SH-SY5Y (cell line): Measurements from ENCODE around the gene RNLS.

Source experiments
- GATA2 ChIP-seq: IDR thresholded peaks from 2 replicates; pipeline ENCODE4 v1.6.1; 2011; ENCODE audit warnings: mild to moderate bottlenecking, low read depth, low read length
- GATA3 ChIP-seq: IDR thresholded peaks from 2 replicates; pipeline ENCODE4 v1.6.1; 2011; ENCODE audit warnings: low read depth, mild to moderate bottlenecking, low read length, moderate library complexity

The RNLS gene

DNA sequence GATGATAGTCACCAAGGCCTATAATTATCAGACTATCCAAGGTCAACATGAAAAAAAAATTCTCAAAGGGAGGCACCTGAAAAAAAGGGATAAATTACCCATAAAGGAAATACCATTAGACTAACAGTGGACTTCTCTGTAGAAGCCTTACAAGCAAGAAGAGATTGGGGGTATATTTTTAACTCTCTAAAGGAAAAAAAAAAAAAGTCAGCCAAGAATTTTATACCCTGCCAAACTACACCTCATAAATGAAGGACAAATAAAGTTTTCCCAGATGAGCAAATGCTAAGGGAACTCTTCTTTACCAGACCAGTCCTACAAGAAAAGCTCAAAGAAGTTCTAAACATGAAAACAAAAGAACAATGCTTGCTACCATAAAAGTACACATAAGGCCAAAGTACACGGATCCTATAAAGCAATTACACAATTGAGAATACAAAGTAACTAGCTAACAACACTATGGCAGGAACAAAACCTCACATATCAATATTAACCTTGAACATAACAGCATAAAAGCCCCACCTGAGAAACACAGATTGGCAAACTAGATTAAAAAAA is 263.1 kb downstream of the RNLS start:
- no peak for TF ChIP-seq GATA3
- TF ChIP-seq GATA2, result no peak

DNA sequence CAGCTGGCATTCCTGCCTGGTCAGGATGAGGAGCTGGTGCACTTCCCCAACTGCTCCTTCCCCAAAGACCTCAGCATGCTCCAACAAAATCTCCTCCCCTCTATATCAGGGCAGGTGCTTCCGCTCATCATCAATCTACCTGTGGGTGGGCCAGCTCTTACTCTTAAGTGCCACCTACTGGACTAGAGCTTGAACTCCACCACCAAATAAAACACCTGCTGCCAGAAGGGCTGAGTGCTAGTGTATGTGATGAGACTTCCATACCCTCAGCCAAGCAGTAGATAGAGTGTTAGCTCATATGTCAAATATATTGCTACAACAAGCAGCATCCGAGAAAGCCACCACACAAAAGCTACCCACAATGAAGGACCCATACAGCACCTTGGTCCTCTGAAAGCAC is 264.3 kb downstream of the RNLS start:
- TF ChIP-seq GATA3, result no peak
- TF ChIP-seq GATA2, result no peak

DNA sequence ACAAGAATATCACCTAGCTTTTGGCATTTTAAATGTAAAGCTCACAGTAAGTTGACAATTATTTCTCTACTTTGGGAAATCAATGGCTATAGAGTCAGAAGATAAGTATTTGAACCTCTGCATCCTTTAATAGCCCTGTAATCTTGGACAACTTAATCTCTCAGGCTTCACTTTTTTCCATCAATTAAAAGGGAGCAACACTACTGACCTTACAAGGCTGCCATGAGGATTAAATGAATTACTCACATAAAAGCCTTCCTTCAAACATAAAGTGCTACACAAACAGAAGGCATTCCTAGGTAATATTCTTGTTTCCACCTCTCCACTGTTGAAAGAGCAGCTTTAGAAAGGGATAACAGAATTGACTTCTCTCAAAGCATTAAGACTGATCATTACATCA is 266.0 kb downstream of the RNLS start:
- no peak for TF ChIP-seq GATA3
- no peak for TF ChIP-seq GATA2

DNA sequence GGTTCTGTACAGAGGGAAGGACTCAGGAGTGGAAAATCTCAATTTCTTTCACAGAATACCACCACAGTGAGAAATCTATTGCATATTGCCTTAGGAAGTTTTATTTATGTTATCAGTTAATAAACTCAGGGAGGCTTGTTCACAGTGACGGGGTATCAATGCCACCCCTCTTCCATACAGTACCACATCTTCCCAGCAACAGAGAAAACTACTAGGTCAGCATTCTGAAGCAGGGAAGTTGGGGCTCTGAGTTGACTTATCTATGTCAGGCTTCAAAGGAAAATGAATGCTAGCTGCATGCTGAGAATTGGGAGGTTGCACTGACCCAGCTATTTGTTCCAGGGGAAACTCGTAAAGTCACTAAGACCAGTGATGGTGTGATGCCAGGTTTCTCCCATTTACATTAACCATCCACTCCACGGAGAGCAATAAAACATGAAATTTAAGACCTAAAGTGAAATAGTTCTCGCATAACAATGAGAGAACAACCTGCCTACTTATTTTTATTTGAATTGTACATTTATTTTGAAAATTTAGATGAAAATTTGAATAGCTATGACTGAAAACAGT is 266.7 kb downstream of the RNLS start:
- TF ChIP-seq GATA3 (no peak), GATA2 (no peak)

DNA sequence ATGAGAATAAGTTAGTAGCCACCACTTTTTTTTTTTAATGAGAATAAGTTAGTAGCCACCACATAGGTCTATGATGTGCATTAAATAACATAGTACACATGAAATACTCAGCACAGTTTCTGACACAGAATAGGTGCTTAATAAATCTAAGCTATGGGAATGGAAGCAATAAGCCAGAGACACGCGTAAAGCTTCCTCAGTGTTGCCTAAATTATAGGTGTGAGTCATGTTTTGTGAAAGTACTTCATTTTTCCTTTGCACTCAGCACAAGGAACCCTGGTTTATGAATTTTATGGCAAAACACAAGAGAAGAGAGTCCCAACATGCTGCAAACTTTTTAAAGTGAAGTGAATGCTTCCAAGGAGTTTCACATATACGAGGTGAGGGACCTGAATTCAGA is 267.4 kb downstream of the RNLS start:
- TF ChIP-seq GATA3, result no peak
- TF ChIP-seq GATA2, result no peak

DNA sequence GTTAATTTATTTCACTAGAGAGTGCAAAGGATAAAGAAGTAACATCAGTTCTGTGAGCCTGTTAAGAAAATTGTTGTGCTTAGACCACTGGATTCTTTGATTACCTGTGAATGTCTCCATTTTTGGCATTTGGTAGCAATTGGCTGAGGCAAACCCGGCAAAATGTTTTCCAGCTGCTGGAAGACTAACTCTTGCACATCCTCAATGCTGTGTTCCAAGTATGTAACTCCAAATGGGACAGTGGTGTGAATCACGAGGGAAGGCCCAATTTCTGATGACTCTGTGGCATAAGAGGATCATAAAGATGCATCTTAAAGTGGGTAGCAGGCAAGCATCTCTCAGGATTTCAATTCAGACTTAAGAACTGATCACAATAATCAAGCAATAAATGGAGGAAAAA is 268.8 kb downstream of the RNLS start:
- no peak for TF ChIP-seq GATA2
- TF ChIP-seq GATA3, result no peak

DNA sequence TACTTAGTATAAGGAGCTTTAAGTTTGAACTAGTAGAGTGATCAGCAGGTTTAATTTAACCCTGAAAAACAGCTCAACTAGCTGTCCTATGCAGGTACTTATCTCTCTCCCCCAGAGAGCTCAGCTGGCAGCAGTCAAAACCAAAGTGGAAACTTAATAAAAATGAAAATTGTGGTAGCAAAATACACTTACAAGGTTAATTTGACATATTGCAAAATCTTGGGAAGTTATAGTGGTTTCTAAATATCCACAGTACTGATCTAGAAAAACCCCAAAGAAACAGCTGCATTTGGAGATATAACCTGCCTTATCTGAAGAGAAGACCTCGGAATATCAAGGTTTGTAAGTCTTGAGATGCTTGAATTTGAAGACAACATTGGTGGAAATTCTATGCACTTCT is 269.2 kb downstream of the RNLS start:
- TF ChIP-seq GATA3, result no peak
- no peak for TF ChIP-seq GATA2

DNA sequence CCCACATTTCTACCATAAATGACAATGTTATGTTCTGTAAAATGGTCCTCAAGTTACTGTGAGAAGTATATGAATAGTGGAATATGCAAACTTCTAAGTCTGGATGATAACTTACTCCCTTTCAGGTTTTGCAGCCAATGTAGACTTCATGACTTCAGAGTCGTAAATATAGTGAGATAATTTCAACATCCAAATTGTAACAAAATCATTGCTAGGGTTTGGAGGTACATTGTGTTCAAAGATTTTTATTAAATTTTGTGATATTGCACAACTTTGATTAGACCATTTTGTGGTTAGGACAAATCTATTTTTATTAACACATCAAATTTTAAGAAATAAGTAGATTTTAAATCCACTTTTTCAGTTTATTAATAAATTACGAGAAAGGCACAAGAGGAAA is 270.3 kb downstream of the RNLS start:
- TF ChIP-seq GATA2, result no peak
- TF ChIP-seq GATA3, result no peak

DNA sequence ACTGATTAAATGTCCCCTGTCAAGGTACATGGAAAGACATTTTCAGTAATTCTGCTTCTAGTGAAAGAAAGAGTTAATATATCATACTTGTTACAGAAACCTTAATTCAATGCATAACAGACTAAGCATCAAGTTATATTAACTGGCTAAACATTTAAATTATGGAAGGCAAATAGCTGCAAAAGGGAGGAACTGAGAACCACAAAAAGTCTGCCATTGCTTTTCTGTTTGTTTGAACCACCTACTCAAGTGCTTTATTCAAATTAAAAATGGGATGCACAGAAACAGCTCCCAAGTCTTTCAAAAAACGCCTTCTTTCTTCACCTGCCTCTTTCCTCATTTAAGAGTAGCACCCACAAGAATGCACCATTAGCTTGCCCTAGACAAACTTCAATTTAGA is 271.9 kb downstream of the RNLS start:
- TF ChIP-seq GATA2 (no peak), GATA3 (no peak)

DNA sequence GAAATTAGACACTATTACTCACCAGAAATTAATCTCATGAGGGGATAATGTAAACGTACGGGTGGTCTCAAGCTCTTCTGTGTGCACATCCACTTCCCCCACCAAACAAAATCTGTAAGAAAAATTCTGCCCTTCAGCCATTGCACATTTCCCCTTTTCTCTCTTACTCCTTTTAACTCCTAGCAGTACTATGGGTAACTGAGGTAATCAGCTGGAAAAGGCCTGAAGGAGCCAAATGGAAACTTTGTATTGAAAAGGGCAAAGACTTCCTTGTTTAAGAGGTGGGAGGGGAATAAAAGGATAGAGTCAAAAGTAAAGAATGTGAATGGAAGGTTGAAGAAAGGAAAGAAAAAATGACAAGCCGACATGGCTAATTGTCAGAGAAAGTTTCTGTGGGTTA is 273.8 kb downstream of the RNLS start:
- TF ChIP-seq GATA3 (no peak), GATA2 (no peak)

DNA sequence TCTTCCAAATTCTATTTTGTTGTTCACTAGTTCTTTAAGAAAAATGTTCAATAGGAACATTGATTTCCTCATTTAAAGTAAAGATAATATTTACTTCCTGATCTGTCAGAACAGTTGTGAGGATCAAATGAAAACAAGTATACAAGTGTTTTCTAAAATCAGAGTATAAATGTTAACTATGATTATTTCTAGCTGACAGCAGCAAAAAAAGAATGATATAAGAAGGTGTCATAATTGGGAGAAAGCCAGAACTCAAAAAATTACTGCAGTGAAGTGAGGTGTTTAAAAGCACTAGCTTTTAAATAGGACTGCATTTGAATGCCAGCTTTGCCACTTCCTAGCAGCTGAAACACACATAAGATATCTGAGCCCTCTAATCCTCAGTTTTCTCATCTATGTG is 283.3 kb downstream of the RNLS start:
- TF ChIP-seq GATA2 (no peak), GATA3 (no peak)

DNA sequence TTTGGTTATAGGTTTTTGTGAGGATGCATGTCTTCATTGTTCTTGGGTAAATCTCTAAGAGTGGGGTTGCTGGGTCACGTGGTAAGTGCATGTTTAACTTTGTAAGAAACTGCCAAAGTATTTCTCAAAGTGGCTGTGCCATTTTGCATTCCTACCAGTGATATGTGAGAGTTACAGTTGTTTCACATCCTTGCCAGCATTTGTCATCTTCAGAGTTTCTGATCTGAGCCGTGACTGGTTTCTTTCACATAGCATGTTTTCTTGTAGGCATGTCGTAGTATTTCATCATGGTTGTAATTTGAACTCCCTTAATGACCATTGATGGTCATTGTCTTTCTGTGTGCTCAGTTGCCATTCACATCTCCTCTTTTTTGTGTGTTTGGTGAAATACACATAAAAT is 286.0 kb downstream of the RNLS start:
- TF ChIP-seq GATA3 (no peak), GATA2 (no peak)

DNA sequence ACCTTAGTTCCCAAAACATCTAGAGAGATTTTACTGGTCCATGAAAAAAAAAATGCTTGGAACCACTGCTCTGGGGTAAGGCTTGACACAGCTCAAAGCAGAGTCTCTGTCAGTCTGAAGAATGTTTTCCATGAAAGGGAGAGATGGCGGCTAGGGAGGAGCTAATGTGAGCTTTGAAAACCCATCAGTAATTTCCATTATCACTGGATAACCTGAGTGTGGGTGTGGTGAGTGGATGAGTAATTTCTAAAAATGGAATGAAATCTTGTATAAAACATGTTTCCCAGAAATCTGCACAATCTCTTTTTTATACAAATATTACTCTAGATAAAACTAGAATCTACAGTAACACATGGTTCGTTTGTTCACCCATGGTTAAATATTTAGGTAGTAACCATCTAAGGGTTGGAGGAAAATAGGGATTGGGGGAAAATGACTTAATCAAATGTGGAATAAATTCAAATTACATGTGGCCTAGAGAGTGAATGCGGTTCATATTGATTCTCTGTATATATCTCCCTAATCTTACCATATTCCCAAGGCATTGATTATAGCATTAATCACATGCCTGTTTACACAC is 289.4 kb downstream of the RNLS start:
- TF ChIP-seq GATA2 (no peak), GATA3 (no peak)

DNA sequence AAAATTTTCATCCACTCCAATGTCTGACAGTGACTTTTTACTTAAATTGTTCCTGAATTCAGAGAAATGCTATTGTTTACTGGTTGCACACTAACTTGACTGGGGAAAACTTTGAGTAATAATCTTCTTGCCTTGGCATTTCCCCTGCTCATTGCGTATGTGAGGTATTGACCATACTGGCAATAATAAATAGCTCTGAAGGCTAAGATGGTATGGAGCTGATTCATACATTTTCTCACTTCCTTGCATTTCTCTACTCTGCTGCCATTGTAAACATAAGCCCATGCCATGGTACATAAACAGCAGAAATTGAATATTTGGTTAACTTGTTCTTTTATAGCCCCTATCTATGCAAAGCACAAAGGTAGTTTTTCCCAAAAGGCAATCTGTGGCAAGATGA is 290.0 kb downstream of the RNLS start:
- TF ChIP-seq GATA2, result no peak
- no peak for TF ChIP-seq GATA3

DNA sequence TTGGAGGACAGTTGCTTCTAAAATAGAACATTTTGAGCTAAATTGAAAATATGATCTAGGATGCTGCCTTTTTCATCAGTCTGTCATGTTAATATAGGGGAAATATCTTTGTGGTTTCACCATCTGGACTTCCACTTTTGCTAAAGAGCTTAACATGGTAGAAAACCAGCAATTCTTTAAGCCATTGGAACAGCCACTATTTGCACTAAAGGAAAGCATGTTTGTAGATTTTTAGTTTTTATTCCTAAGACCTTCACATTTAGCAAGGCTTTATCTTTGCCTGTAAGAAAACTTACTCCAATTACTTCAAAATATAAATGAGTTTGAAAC is 291.0 kb downstream of the RNLS start:
- TF ChIP-seq GATA3 (no peak), GATA2 (no peak)
